GM23338 (cell line): Measurements from ENCODE around the gene SERPINB12. TPM values are rescaled to one million over a fixed set of nuclear protein-coding genes. Genes with fewer than 3 reads are reported as not detected.

Source experiments
- ATAC-seq: fragments of 200-7000 bp; cut with Tn5 transposase; 3 replicates; pipeline ENCODE4 v1.9.1; 2020
- DNase-seq: peaks from one replicate; pipeline ENCODE4 v3.0.0-alpha.2; 2015; ENCODE audit warnings: low spot score
- H2AFZ ChIP-seq: fragments of 200-600 bp; sonication (generic); 2 replicates; pipeline ENCODE4 v1.8.0; 2016; ENCODE audit warnings: antibody characterized with exemption, mild to moderate bottlenecking, moderate library complexity
- H3F3A ChIP-seq: fragments of 200-600 bp; sonication (generic); replicated peaks from 2 replicates; pipeline ENCODE4 v1.8.0; 2017; ENCODE audit warnings: antibody characterized with exemption, mixed run types, low read depth
- H3K27ac ChIP-seq: fragments of 200-600 bp; sonication (generic); 2 replicates; pipeline ENCODE4 v1.6.1; 2016; ENCODE audit warnings: low read depth
- H3K27me3 ChIP-seq: fragments of 200-600 bp; sonication (generic); 2 replicates; pipeline ENCODE4 v1.8.0; 2016; ENCODE audit warnings: mild to moderate bottlenecking, mixed run types, moderate library complexity; ENCODE audit not compliant: insufficient read depth
- H3K36me3 ChIP-seq: fragments of 200-600 bp; sonication (generic); 2 replicates; pipeline ENCODE4 v1.8.0; 2016; ENCODE audit warnings: mild to moderate bottlenecking; ENCODE audit not compliant: insufficient read depth
- H3K4me1 ChIP-seq: fragments of 200-600 bp; sonication (generic); 2 replicates; pipeline ENCODE4 v1.8.0; 2016; ENCODE audit warnings: mild to moderate bottlenecking, moderate library complexity; ENCODE audit not compliant: insufficient read depth
- H3K4me2 ChIP-seq: fragments of 200-600 bp; sonication (generic); 2 replicates; pipeline ENCODE4 v1.7.1; 2017; ENCODE audit warnings: mixed run types
- H3K4me3 ChIP-seq: fragments of 200-600 bp; sonication (generic); 2 replicates; pipeline ENCODE4 v1.6.1; 2016; ENCODE audit warnings: mixed run types
- H3K79me2 ChIP-seq: fragments of 200-600 bp; sonication (generic); replicated peaks from 2 replicates; pipeline ENCODE4 v1.8.0; 2017; ENCODE audit warnings: mild to moderate bottlenecking; ENCODE audit not compliant: insufficient read depth
- H3K9me2 ChIP-seq: fragments of 200-600 bp; sonication (generic); 2 replicates; pipeline ENCODE4 v1.8.0; 2017; ENCODE audit not compliant: insufficient read depth
- H4K20me1 ChIP-seq: fragments of 200-600 bp; sonication (generic); replicated peaks from 2 replicates; pipeline ENCODE4 v1.8.0; 2017; ENCODE audit warnings: mild to moderate bottlenecking; ENCODE audit not compliant: insufficient read depth
- H3K27ac Mint-ChIP-seq: 2 replicates; pipeline ENCODE4 v1.8.0; 2020; ENCODE audit warnings: inconsistent platforms, mild to moderate bottlenecking, moderate library complexity, mixed read lengths
- H3K27me3 Mint-ChIP-seq: 3 replicates; pipeline ENCODE4 v1.8.0; 2022; ENCODE audit warnings: low read depth, mild to moderate bottlenecking, moderate library complexity, mixed read lengths, inconsistent platforms; ENCODE audit not compliant: insufficient read depth, poor library complexity
- H3K36me3 Mint-ChIP-seq: 3 replicates; pipeline ENCODE4 v1.8.0; 2021; ENCODE audit warnings: low read depth, mild to moderate bottlenecking, inconsistent platforms, moderate library complexity, mixed read lengths
- H3K4me1 Mint-ChIP-seq: 3 replicates; pipeline ENCODE4 v1.8.0; 2020; ENCODE audit warnings: mild to moderate bottlenecking, inconsistent platforms, mixed read lengths
- H3K4me3 Mint-ChIP-seq: 3 replicates; pipeline ENCODE4 v1.8.0; 2021; ENCODE audit warnings: moderate library complexity, mild to moderate bottlenecking, inconsistent platforms, mixed read lengths
- H3K9me3 Mint-ChIP-seq: 3 replicates; pipeline ENCODE4 v1.8.0; 2020; ENCODE audit warnings: moderate library complexity, mild to moderate bottlenecking, inconsistent platforms, mixed read lengths
- CREB1 ChIP-seq: fragments of 250-450 bp; sonication (Bioruptor Pico); IDR thresholded peaks from 2 replicates; pipeline ENCODE4 v1.5.0; 2020; ENCODE audit warnings: low read depth, mild to moderate bottlenecking, moderate library complexity
- EZH2 ChIP-seq: fragments of 200-600 bp; sonication (generic); IDR thresholded peaks from one replicate; pipeline ENCODE4 v1.8.0; 2017; ENCODE audit warnings: antibody characterized with exemption, mild to moderate bottlenecking, low read depth; ENCODE audit not compliant: unreplicated experiment
- EZH2phosphoT487 ChIP-seq: fragments of 200-600 bp; sonication (generic); IDR thresholded peaks from one replicate; pipeline ENCODE4 v1.8.1; 2018; ENCODE audit warnings: antibody characterized with exemption; ENCODE audit not compliant: unreplicated experiment
- JUNB ChIP-seq: IDR thresholded peaks from one replicate; pipeline ENCODE4 v1.6.1; 2016; ENCODE audit warnings: antibody characterized with exemption; ENCODE audit not compliant: unreplicated experiment
- STAT1 ChIP-seq: IDR thresholded peaks from one replicate; pipeline ENCODE4 v1.6.1; 2016; ENCODE audit warnings: antibody characterized with exemption; ENCODE audit not compliant: unreplicated experiment
- ZNF114 ChIP-seq: fragments of 250-450 bp; sonication (Bioruptor Pico); IDR thresholded peaks from 2 replicates; pipeline ENCODE4 v1.5.0; 2020; ENCODE audit warnings: mild to moderate bottlenecking, moderate library complexity
- polyA plus RNA-seq: library from polyadenylated mRNA; unstranded; fragments of >200 nt; fragmentation: Nextera tagmentation; extraction: Ambion mirVana; gene quantifications from 2 replicates; pipeline ENCODE4 v1.2.1, GENCODE V29; 2016
- total RNA-seq: library from RNA; depleted of rRNA; stranded (reverse); fragments of >200 nt; shearing (Covaris generic); gene quantifications from 2 replicates; pipeline ENCODE4 v1.2.3, GENCODE V29; 2014
- TF ChIP-seq, protein P1 (sequence below): IDR thresholded peaks from 2 replicates; pipeline ENCODE4 v1.6.1; 2016; ENCODE audit warnings: antibody characterized with exemption
- TF ChIP-seq, protein P2 (sequence below), 2 experiments: fragments of 200-600 bp in 1 of 2; sonication (generic) in 1 of 2; conservative IDR thresholded peaks; 2 replicates each; pipeline versions ENCODE4 v1.5.1 to v1.6.1; 2016 to 2017; ENCODE audit warnings: antibody characterized with exemption in 2 of 2, low read depth in 2 of 2, mild to moderate bottlenecking in 2 of 2, moderate library complexity in 1 of 2
- TF ChIP-seq, protein P3 (sequence below): IDR thresholded peaks from one replicate; pipeline ENCODE4 v1.6.1; 2018; ENCODE audit warnings: antibody characterized with exemption; ENCODE audit not compliant: unreplicated experiment

Gene SERPINB12
- total and polyA plus RNA-seq, 2 experiments from 2014 or later: not detected

DNA sequence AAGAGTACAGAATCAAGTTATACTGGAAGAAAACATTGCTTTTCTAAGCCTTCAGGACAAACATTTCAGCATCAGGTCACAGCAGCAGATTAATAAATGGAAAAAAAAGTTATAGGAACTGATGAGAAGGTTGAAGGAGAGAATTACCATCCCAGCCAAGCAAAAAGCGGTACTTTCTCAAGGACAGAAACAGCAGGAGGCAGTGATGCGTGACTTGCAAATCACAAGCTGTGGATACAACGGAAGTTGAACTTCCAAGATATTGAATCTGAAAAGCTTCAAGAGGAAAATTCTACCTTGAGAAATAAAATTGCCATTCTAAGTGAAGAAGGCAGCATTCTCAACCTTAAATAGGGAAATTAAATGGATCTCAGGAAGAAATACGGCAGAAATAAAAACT is 18.5 kb upstream of the SERPINB12 start:
- ATAC-seq: no peak
- no peak overlapping the region for H3K4me3 Mint-ChIP-seq
- peak; percentile 42 for DNase-seq

More for the DNA sequence above, 18.5 kb upstream of the SERPINB12 start:
- Histone ChIP-seq H3K4me3 (no peak overlapping the region), H3K36me3 (no peaks in the 10 kb centered on the region), H3F3A (no peaks in the 10 kb centered on the region), H3K9me2 (no peaks in the 10 kb centered on the region), H3K27me3 (no peaks in the 10 kb centered on the region), H3K79me2 (no peaks in the 10 kb centered on the region), H3K4me1 (no peaks in the 10 kb centered on the region), H3K27ac (no peak overlapping the region), H3K4me2 (no peak overlapping the region), H4K20me1 (no peaks in the 10 kb centered on the region), H2AFZ (no peak overlapping the region)
- H3K27me3 Mint-ChIP-seq: no peaks in the 10 kb centered on the region
- H3K36me3 Mint-ChIP-seq: no peaks in the 10 kb centered on the region
- peaks cover 8% of the 10 kb centered on the region for H3K4me1 Mint-ChIP-seq
- H3K9me3 Mint-ChIP-seq: no peaks in the 10 kb centered on the region
- no peak overlapping the region for H3K27ac Mint-ChIP-seq
- TF ChIP-seq JUNB (no peak), CREB1 (CRISPR knock-in tag) (no peak), EZH2 (no peak), EZH2phosphoT487 (no peak), STAT1 (no peak), ZNF114 (CRISPR knock-in tag) (no peak)
- TF ChIP-seq, protein P1, sequence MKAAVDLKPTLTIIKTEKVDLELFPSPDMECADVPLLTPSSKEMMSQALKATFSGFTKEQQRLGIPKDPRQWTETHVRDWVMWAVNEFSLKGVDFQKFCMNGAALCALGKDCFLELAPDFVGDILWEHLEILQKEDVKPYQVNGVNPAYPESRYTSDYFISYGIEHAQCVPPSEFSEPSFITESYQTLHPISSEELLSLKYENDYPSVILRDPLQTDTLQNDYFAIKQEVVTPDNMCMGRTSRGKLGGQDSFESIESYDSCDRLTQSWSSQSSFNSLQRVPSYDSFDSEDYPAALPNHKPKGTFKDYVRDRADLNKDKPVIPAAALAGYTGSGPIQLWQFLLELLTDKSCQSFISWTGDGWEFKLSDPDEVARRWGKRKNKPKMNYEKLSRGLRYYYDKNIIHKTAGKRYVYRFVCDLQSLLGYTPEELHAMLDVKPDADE: no peak
- TF ChIP-seq, protein P2, sequence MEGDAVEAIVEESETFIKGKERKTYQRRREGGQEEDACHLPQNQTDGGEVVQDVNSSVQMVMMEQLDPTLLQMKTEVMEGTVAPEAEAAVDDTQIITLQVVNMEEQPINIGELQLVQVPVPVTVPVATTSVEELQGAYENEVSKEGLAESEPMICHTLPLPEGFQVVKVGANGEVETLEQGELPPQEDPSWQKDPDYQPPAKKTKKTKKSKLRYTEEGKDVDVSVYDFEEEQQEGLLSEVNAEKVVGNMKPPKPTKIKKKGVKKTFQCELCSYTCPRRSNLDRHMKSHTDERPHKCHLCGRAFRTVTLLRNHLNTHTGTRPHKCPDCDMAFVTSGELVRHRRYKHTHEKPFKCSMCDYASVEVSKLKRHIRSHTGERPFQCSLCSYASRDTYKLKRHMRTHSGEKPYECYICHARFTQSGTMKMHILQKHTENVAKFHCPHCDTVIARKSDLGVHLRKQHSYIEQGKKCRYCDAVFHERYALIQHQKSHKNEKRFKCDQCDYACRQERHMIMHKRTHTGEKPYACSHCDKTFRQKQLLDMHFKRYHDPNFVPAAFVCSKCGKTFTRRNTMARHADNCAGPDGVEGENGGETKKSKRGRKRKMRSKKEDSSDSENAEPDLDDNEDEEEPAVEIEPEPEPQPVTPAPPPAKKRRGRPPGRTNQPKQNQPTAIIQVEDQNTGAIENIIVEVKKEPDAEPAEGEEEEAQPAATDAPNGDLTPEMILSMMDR (conservative IDR thresholded peaks at IDR 0.05; ENCODE audit: low read depth in 2 of 2): peak in 1 of 2 experiments; percentile 42; a peak in 2 of 4 replicates
- TF ChIP-seq, protein P3, sequence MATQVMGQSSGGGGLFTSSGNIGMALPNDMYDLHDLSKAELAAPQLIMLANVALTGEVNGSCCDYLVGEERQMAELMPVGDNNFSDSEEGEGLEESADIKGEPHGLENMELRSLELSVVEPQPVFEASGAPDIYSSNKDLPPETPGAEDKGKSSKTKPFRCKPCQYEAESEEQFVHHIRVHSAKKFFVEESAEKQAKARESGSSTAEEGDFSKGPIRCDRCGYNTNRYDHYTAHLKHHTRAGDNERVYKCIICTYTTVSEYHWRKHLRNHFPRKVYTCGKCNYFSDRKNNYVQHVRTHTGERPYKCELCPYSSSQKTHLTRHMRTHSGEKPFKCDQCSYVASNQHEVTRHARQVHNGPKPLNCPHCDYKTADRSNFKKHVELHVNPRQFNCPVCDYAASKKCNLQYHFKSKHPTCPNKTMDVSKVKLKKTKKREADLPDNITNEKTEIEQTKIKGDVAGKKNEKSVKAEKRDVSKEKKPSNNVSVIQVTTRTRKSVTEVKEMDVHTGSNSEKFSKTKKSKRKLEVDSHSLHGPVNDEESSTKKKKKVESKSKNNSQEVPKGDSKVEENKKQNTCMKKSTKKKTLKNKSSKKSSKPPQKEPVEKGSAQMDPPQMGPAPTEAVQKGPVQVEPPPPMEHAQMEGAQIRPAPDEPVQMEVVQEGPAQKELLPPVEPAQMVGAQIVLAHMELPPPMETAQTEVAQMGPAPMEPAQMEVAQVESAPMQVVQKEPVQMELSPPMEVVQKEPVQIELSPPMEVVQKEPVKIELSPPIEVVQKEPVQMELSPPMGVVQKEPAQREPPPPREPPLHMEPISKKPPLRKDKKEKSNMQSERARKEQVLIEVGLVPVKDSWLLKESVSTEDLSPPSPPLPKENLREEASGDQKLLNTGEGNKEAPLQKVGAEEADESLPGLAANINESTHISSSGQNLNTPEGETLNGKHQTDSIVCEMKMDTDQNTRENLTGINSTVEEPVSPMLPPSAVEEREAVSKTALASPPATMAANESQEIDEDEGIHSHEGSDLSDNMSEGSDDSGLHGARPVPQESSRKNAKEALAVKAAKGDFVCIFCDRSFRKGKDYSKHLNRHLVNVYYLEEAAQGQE: no peak
